ENCODE measurements around the gene GUK1.

GUK1 gene

GRCh38 chr1:228150120-228150460, 10.0 kb downstream of the GUK1 start:
- DNase-seq (ENCODE audit: low spot score): no peak

DNA sequence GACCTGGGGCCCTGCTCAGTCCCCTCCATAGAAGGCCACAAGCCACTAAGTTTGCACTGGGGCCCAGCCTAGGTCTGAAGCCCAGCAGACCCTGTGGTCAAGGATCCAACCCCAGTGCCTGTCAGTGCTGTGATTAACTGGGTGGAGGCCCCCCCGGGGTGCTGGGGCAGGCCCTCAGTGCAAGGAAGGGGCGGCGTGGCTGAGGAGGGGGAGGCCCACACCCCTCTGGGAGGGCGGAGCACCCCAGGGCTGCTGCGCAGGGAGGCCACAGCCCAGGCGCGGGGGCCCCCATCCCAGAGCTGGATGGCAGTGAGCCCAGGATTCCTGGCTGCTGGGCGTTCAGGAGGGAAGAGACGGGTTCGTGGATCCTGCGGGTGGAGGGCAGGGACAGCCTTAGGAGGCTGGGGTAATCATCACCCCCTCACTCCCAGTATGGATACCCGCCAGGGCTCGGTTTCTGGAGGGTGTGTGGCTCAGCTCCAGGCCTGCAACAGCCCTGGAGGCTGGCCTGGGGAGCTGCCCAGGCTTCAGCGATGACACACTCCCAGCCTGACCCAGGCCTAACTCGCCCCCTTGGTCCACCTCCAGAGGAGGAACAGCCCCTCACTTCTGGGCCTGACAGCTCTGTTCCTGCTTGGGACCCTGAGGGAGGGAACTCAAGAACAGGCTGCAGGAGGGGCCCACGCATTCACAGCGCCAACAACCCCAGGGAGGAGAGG, 10.5 kb downstream of the GUK1 start:
- no peak for DNase-seq (ENCODE audit: low spot score)

GRCh38 chr1:228151180-228151925, 11.3 kb downstream of the GUK1 start:
- no peak for DNase-seq (ENCODE audit: low spot score)

DNA sequence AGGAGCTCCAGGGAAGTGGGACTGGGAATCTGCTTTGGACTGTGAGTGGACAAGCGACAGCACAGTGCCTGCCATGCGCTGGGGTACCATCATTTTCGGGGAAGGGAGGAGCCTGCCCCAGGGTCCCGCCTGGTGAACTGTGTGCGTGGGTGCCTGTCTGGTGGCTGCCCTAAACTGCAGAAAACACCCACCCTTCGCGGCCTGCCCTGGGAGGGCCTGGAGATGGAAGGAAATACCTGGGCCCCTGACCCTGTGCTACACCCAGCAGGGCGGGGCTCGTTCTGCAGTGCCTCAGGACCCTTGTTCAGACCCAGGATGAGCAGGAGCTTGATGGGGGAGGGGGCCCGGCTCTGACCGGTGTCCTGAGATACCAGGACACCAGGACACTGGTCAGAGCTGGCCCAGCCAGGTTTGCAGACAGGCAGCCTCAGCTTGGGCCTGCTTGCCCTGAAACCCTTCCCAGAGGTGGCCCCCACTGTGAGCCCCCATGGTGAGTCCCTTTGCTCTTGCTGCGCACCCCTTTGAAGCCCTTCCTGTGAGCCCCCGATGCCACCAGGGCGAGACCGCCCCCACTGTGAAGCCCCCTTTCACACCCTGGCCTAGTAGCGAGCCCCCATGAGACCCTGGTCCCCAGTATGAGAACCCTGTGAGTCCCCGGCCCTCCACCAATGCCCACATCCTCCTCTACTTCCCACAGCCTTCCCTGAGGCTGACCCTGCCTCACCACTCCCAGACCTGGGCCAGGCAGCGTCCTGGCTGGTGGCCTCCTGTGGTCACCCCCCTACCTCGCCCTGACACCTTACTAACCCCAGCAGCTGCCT, 12.2 kb downstream of the GUK1 start:
- DNase-seq (ENCODE audit: low spot score): no peak

DNA sequence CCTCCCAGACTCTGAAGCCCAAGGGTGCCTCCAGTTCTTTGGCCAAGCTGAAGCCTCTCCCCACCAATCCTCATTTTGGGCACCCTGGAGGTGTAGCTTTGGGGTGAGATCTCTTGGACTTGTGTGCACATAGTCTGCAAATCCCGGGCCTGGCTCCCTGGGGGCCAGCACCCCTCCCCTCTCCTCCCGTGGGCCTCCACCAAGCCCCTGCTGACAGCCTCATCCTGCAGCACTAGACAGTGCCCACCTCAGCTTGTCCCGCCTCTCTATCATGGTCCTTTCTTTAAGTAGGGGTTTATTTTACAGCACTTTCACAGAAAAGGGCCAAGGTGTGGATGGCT, 12.8 kb downstream of the GUK1 start:
- DNase-seq (ENCODE audit: low spot score): no peak

- DNase-seq (ENCODE audit: low spot score): no peak
Measured at GRCh38 chr1:228154021-228154669, 14.1 kb downstream of the GUK1 start.

DNA sequence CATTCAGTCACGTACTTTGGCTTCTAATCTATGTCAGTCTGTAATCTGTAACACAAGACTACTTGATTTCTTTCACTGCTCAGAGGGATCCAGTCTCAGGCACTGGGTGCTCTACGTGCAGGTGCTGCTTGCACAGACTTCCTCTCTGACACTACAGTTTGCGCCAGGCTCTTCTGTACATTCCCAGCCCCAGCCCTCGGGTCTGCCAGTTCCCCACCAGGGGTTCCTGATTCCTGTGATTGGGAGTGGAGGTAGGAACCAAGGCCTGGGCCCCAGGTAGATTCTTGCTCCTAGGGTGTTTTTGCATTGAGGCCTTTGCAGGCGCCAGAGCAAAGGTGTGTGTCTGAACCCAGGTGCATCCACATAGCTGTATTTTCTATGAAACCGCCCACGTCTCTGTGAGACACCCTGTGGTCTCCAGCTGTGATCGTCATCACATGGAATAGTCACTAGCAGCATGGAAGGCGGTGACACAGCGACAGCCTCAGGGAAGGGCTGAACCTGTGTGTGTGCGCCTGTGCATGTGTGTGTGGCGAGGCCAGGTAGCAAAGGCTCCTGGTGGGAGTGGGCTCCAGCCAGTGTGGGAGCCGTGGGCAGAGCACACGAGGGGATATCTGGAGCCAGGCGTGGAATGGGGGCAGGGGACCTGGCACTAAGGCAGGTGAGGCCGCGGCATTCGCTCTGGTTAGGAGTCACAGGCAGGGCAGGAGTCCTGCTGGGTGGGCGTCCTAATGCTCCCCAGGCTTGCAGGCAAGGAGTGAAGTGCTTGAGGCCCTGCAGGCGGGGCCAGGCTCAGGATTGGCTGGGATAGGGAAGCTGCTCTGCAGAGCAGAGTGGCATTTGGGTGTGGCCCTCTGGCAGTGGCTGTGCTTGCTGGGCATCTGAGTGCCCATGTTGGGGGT, 14.8 kb downstream of the GUK1 start:
- no peak for DNase-seq (ENCODE audit: low spot score)

GRCh38 chr1:228155596-228156514, 15.8 kb downstream of the GUK1 start:
- DNase-seq (ENCODE audit: low spot score): no peak

DNA sequence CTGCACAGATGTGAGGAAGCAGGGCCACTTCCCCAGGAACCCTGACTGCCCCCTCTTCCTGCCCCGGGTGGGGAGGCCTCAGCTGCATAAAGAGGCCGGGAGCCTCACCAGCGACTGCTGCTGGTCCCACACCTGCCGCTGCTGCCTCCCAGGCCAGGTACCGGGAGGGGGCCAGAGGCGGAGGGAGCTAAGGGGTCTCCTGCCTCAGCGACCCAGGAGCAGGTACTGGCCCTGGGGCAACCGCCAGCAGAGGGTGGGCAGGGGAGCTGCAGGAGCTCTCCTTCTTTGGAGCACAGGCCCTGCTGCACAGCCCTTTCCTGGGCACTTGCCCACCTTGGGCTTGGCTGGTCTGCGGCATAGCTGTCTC, 16.4 kb downstream of the GUK1 start:
- DNase-seq (ENCODE audit: low spot score): no peak

GRCh38 chr1:228156941-228157728, 17.1 kb downstream of the GUK1 start:
- DNase-seq (ENCODE audit: low spot score): no peak

GRCh38 chr1:228157729-228158126, 17.6 kb downstream of the GUK1 start:
- no peak for DNase-seq (ENCODE audit: low spot score)

- no peak for DNase-seq (ENCODE audit: low spot score)
Measured at GRCh38 chr1:228158151-228159007, 18.3 kb downstream of the GUK1 start.

GRCh38 chr1:228159008-228159665, 19.1 kb downstream of the GUK1 start:
- no peak for DNase-seq (ENCODE audit: low spot score)

GRCh38 chr1:228160201-228160761, 20.2 kb downstream of the GUK1 start:
- no peak for DNase-seq (ENCODE audit: low spot score)

- no peak for DNase-seq (ENCODE audit: low spot score)
Measured at GRCh38 chr1:228161362-228161761, 21.3 kb downstream of the GUK1 start.

- no peak for DNase-seq (ENCODE audit: low spot score)
Measured at GRCh38 chr1:228161866-228162265, 21.8 kb downstream of the GUK1 start.

- DNase-seq (ENCODE audit: low spot score): no peak
Measured at GRCh38 chr1:228162286-228163006, 22.4 kb downstream of the GUK1 start.
